Lower lobe of right lung (tissue), 2 donors: ENCODE data around the gene MPPED2. TPM values are rescaled to one million over a fixed set of nuclear protein-coding genes. Genes with fewer than 3 reads are reported as not detected.

Experiments
- ATAC-seq, 2 donors: fragments of 200-7000 bp; cut with Tn5 transposase; one replicate each; pipeline ENCODE4 v1.9.1; 2020 to 2022; ENCODE audit warnings: mild to moderate bottlenecking in 2 of 2, moderate library complexity in 2 of 2
- DNase-seq: peaks from one replicate; pipeline ENCODE4 v3.0.0-alpha.2; 2020
- H3K27ac ChIP-seq: fragments of 200-600 bp; one replicate; pipeline ENCODE4 v1.8.0; 2022
- H3K27me3 ChIP-seq: fragments of 200-600 bp; one replicate; pipeline ENCODE4 v1.8.0; 2022; ENCODE audit warnings: low read depth
- H3K36me3 ChIP-seq: fragments of 200-600 bp; one replicate; pipeline ENCODE4 v1.8.0; 2022; ENCODE audit warnings: mild to moderate bottlenecking
- H3K4me1 ChIP-seq: fragments of 200-600 bp; one replicate; pipeline ENCODE4 v1.8.0; 2022
- H3K4me3 ChIP-seq: fragments of 200-600 bp; one replicate; pipeline ENCODE4 v1.8.0; 2022; ENCODE audit warnings: mild to moderate bottlenecking
- H3K9me3 ChIP-seq: fragments of 200-600 bp; one replicate; pipeline ENCODE4 v1.8.0; 2022
- CTCF ChIP-seq: fragments of 200-600 bp; IDR thresholded peaks from one replicate; pipeline ENCODE4 v1.8.0; 2022; ENCODE audit warnings: antibody characterized with exemption, mild to moderate bottlenecking
- intact Hi-C: fragments of 100-400 bp; cut with DNase I; formaldehyde crosslinking; loops from one replicate; pipeline ENCODE4 v1.11.0; 2022
- total RNA-seq: library from RNA; stranded (reverse); fragmentation: NEBNext Ultra II Directional; extraction: Animal tissue kit (Norgen Biotek cat#: 25700); gene quantifications from one replicate; pipeline ENCODE4 v1.2.1, GENCODE V29; 2021
- donor health status: DM: no; HTN: yes; CAD: no; lungs with severe emphysema.

The MPPED2 gene
- total RNA-seq, 1 donor from 2014 or later, result 1.5 TPM

- Histone ChIP-seq H3K9me3 (no peaks in the 10 kb centered on the region), H3K27ac (no peak overlapping the region), H3K27me3 (no peaks in the 10 kb centered on the region), H3K36me3 (no peaks in the 10 kb centered on the region), H3K4me3 (no peak overlapping the region), H3K4me1 (no peaks in the 10 kb centered on the region)
- no peak for DNase-seq
- ATAC-seq, result no peak
- intact Hi-C loops, result no loop called here
- TF ChIP-seq CTCF, result no peak
Measured at GRCh38 chr11:30406978-30407762, 179.0 kb downstream of the MPPED2 start.

GRCh38 chr11:30405385-30405784 is 180.8 kb downstream of the MPPED2 start:
- ATAC-seq (no peak), DNase-seq (no peak)
- no peaks in the 10 kb centered on the region for H3K4me1 ChIP-seq
- no peaks in the 10 kb centered on the region for H3K27me3 ChIP-seq
- H3K36me3 ChIP-seq, result no peaks in the 10 kb centered on the region
- no peak overlapping the region for H3K27ac ChIP-seq
- no peak for TF ChIP-seq CTCF
- intact Hi-C loops, result no loop called here
- no peaks in the 10 kb centered on the region for H3K9me3 ChIP-seq
- no peak overlapping the region for H3K4me3 ChIP-seq

GRCh38 chr11:30404136-30404535 is 182.0 kb downstream of the MPPED2 start:
- ATAC-seq, result no peak
- Histone ChIP-seq H3K4me3 (no peak overlapping the region), H3K27me3 (no peaks in the 10 kb centered on the region), H3K27ac (no peak overlapping the region), H3K9me3 (no peaks in the 10 kb centered on the region), H3K36me3 (no peaks in the 10 kb centered on the region), H3K4me1 (no peaks in the 10 kb centered on the region)
- intact Hi-C loops, result no loop called here
- TF ChIP-seq CTCF, result no peak
- DNase-seq, result no peak

- H3K4me3 ChIP-seq, result no peak overlapping the region
- H3K4me1 ChIP-seq, result peaks cover 6% of the 10 kb centered on the region
- H3K27ac ChIP-seq, result no peak overlapping the region
- no peaks in the 10 kb centered on the region for H3K27me3 ChIP-seq
- TF ChIP-seq CTCF, result no peak
- intact Hi-C loops, result no loop called here
- DNase-seq (no peak), ATAC-seq (no peak)
- H3K9me3 ChIP-seq, result no peaks in the 10 kb centered on the region
- no peaks in the 10 kb centered on the region for H3K36me3 ChIP-seq
Measured at GRCh38 chr11:30395751-30396150, 190.4 kb downstream of the MPPED2 start.

- intact Hi-C loops, result no loop called here
Measured at GRCh38 chr11:30393012-30393411, 193.1 kb downstream of the MPPED2 start.

More at GRCh38 chr11:30393012-30393411, 193.1 kb downstream of the MPPED2 start:
- H3K27me3 ChIP-seq, result no peaks in the 10 kb centered on the region
- no peaks in the 10 kb centered on the region for H3K36me3 ChIP-seq
- no peak overlapping the region for H3K27ac ChIP-seq
- no peaks in the 10 kb centered on the region for H3K9me3 ChIP-seq
- TF ChIP-seq CTCF, result no peak
- peaks cover 6% of the 10 kb centered on the region for H3K4me1 ChIP-seq
- DNase-seq (no peak), ATAC-seq (no peak)
- H3K4me3 ChIP-seq, result no peak overlapping the region
